ENCODE results near the gene DUOX1. TPM values are rescaled to one million over a fixed set of nuclear protein-coding genes. Genes with fewer than 3 reads are reported as not detected.

The DUOX1 gene
- total and polyA plus RNA-seq, 2 donors (not counting 3 experiments of a cell fraction or from before 2014, with no cell fraction given): not detected

DNA sequence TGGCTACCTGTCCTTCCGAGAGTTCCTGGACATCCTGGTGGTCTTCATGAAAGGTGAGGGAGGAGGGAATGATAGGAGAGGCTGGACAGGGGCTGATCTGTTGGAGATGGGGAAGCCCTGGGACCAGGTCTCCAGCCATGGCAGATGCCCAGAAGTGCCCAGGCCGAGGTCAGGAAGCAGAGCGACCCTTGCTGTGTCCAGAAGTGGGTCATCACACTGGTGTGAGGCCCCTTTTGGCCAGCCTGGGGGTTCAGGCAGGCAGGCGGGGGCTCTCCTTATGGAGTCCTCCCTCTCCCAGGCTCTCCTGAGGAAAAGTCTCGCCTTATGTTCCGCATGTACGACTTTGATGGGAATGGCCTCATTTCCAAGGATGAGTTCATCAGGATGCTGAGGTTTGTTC, 17.8 kb downstream of the DUOX1 start:
- no peaks in the 10 kb centered on the region for H3K36me3 ChIP-seq (ENCODE audit: control insufficient read depth in 2 of 2, extremely low read depth in 1 of 2, insufficient read depth in 2 of 2, low read length in 2 of 2)
- H4K20me1 ChIP-seq (replicated peaks; ENCODE audit: control insufficient read depth, extremely low read depth, insufficient read depth, low read length): no peaks in the 10 kb centered on the region
- H3K4me1 ChIP-seq (ENCODE audit: control insufficient read depth, extremely low read depth, insufficient read depth, low read length): no peaks in the 10 kb centered on the region
- no peaks in the 10 kb centered on the region for H3K79me2 ChIP-seq (ENCODE audit: control insufficient read depth, insufficient read depth, low read length)
- ChIA-PET CTCF (interaction anchor here (1.7 kb wide), 2 partner anchors 10 to 16 kb away, joined by 5 to 11 read pairs; no protein-coding TSS in a partner anchor), POLR2A (no interaction called here)
- no peak for TF ChIP-seq POLR2AphosphoS5 (IDR thresholded peaks at IDR 0.05; ENCODE audit: insufficient read depth, low read depth, low read length)
- no peak for TF ChIP-seq GATA2 (IDR thresholded peaks at IDR 0.05; ENCODE audit: insufficient read depth, insufficient read length, low read depth, low read length)
- H3K27me3 ChIP-seq (ENCODE audit: control insufficient read depth in 2 of 2, insufficient read depth in 2 of 2, low read length in 2 of 2): no peaks in the 10 kb centered on the region
- H2AFZ ChIP-seq (ENCODE audit: low read depth, low read length): no peak overlapping the region
- no peak for FAIRE-seq
- intact Hi-C loops (cut with micrococcal nuclease): no loop called here
- no peak overlapping the region for H3K27ac ChIP-seq (ENCODE audit: insufficient read depth, low read depth, low read length)
- no peak overlapping the region for H3K4me2 ChIP-seq (ENCODE audit: insufficient read depth, low read length)
- no peaks in the 10 kb centered on the region for H3K9me3 ChIP-seq (replicated peaks; ENCODE audit: control insufficient read depth, insufficient read depth, low read length)
- BruUV-seq (replicated peaks): no TSS peak
- no peak for DNase-seq (ENCODE audit: low read depth, low spot score)
- dilution Hi-C loops (cut with MboI; ENCODE audit: extremely low pct_ligation_motif_present, low sequenced_read_pairs): no loop called here
- no peak overlapping the region for H3K4me3 ChIP-seq (replicated peaks in 1 of 3; ENCODE audit: insufficient read depth in 1 of 3, low read depth in 1 of 3, low read length in 3 of 3)
- H3K9me1 ChIP-seq (replicated peaks; ENCODE audit: control insufficient read depth, extremely low read depth, insufficient read depth, low read length): no peaks in the 10 kb centered on the region
- H3K9ac ChIP-seq (replicated peaks; ENCODE audit: extremely low read depth, insufficient read depth, low read length): no peak overlapping the region

DNA sequence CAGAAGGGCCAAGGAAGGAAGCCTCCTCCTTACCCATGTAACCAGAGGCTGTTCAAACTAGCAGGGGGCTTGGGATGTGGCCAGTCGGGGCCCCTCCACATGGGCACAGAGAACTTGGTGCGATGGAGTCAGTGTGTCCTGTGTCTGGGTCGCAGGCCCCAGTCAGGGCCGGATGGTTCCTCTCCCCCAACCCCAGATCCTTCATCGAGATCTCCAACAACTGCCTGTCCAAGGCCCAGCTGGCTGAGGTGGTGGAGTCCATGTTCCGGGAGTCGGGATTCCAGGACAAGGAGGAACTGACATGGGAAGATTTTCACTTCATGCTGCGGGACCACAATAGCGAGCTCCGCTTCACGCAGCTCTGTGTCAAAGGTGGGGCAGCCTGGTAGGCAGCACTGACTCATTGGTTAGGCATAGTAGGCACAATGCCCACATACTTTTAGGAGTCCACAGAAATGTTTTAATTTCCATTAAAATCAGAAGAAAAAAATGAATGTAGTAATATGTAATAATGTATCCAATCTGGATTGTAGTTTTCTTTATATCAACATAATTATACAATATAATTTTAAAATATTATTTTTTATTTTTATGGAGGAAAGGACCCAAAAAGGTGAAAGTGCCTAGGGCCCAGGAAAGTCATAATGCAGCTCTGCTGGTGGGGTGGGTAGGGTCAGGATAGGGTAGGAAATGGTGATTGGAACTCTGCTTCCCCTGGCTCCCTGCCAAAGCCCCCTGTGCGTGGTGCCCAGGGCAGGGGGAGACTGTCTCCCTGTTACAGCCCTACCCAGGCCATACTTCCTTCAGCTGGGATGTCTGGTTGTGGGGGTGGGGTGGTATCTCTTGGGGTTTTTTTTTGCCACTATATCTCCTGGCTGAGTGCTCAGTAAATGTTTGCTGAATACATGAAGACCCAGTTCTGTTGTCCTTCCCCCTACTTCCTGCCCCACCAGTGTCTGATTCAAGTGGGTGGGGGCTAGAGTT, 18.6 kb downstream of the DUOX1 start:
- CTCF ChIA-PET: interaction anchor here (1.0 to 1.8 kb wide), 2 partner anchors 15 to 256 kb away, joined by 3 to 6 read pairs; no protein-coding TSS in a partner anchor
- Histone ChIP-seq H3K9me1 (replicated peaks; ENCODE audit: control insufficient read depth, extremely low read depth, insufficient read depth, low read length) (no peaks in the 10 kb centered on the region), H3K4me3 (replicated peaks in 1 of 3; ENCODE audit: insufficient read depth in 1 of 3, low read depth in 1 of 3, low read length in 3 of 3) (no peak overlapping the region), H2AFZ (ENCODE audit: low read depth, low read length) (no peak overlapping the region), H4K20me1 (replicated peaks; ENCODE audit: control insufficient read depth, extremely low read depth, insufficient read depth, low read length) (no peaks in the 10 kb centered on the region), H3K9ac (replicated peaks; ENCODE audit: extremely low read depth, insufficient read depth, low read length) (no peak overlapping the region), H3K27me3 (ENCODE audit: control insufficient read depth in 2 of 2, insufficient read depth in 2 of 2, low read length in 2 of 2) (no peaks in the 10 kb centered on the region), H3K4me2 (ENCODE audit: insufficient read depth, low read length) (no peak overlapping the region), H3K79me2 (ENCODE audit: control insufficient read depth, insufficient read depth, low read length) (no peaks in the 10 kb centered on the region), H3K4me1 (ENCODE audit: control insufficient read depth, extremely low read depth, insufficient read depth, low read length) (no peaks in the 10 kb centered on the region), H3K27ac (ENCODE audit: insufficient read depth, low read depth, low read length) (no peak overlapping the region), H3K9me3 (replicated peaks; ENCODE audit: control insufficient read depth, insufficient read depth, low read length) (no peaks in the 10 kb centered on the region), H3K36me3 (ENCODE audit: control insufficient read depth in 2 of 2, extremely low read depth in 1 of 2, insufficient read depth in 2 of 2, low read length in 2 of 2) (no peaks in the 10 kb centered on the region)
- intact Hi-C loops (cut with micrococcal nuclease): no loop called here
- TF ChIP-seq CTCF (IDR thresholded peaks at IDR 0.05; ENCODE audit: extremely low read depth in 1 of 2, insufficient read depth in 1 of 2, low read depth in 1 of 2, low read length in 2 of 2) (no peak), POLR2AphosphoS5 (IDR thresholded peaks at IDR 0.05; ENCODE audit: insufficient read depth, low read depth, low read length) (no peak), JUN (IDR thresholded peaks at IDR 0.05; ENCODE audit: borderline replicate concordance, insufficient read depth, insufficient read length, low read depth) (no peak), EZH2 (IDR thresholded peaks at IDR 0.05; ENCODE audit: borderline replicate concordance, low read depth, low read length, severe bottlenecking) (no peak), GATA2 (IDR thresholded peaks at IDR 0.05; ENCODE audit: insufficient read depth, insufficient read length, low read depth, low read length) (no peak), POLR2A (IDR thresholded peaks at IDR 0.05; ENCODE audit: low read depth, low read length) (no peak), MYC (IDR thresholded peaks at IDR 0.05; ENCODE audit: low read depth, low read length) (no peak), FOS (IDR thresholded peaks at IDR 0.05; ENCODE audit: borderline replicate concordance, insufficient read depth, low read length) (no peak)
- TF ChIP-seq, protein P1, sequence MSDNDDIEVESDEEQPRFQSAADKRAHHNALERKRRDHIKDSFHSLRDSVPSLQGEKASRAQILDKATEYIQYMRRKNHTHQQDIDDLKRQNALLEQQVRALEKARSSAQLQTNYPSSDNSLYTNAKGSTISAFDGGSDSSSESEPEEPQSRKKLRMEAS (IDR thresholded peaks at IDR 0.05; ENCODE audit: insufficient read depth, insufficient read length): no peak
- BruUV-seq (replicated peaks): no TSS peak
- no peak for FAIRE-seq
- POLR2A ChIA-PET: no interaction called here
- DNase-seq (ENCODE audit: low read depth, low spot score): no peak
- dilution Hi-C loops (cut with MboI; ENCODE audit: extremely low pct_ligation_motif_present, low sequenced_read_pairs): no loop called here
